Neural progenitor cell (in vitro differentiated cells): ENCODE data around the gene PSMD3. TPM values are rescaled to one million over a fixed set of nuclear protein-coding genes. Genes with fewer than 3 reads are reported as not detected.
"Not testable (repeated sequence)": the region's sequence is repeated elsewhere in the genome, so short reads cannot be mapped to it uniquely, and the experiment has no call there.

Experiments
- DNase-seq: peaks from one replicate; pipeline ENCODE4 v3.0.0-alpha.2; 2016; ENCODE audit warnings: low spot score
- H2AFZ ChIP-seq: fragments of 200-600 bp; sonication (generic); replicated peaks from 2 replicates; pipeline ENCODE4 v1.6.1; 2016; ENCODE audit warnings: antibody characterized with exemption
- H3F3A ChIP-seq: fragments of 200-600 bp; sonication (generic); 2 replicates; pipeline ENCODE4 v1.6.1; 2016; ENCODE audit warnings: antibody characterized with exemption, low read depth
- H3K27ac ChIP-seq: fragments of 200-600 bp; sonication (generic); 2 replicates; pipeline ENCODE4 v1.5.1; 2016; ENCODE audit warnings: mild to moderate bottlenecking
- H3K27me3 ChIP-seq: fragments of 200-600 bp; sonication (generic); 2 replicates; pipeline ENCODE4 v1.6.1; 2016; ENCODE audit warnings: mild to moderate bottlenecking, moderate library complexity
- H3K36me3 ChIP-seq: fragments of 200-600 bp; sonication (generic); 2 replicates; pipeline ENCODE4 v1.5.1; 2016
- H3K4me1 ChIP-seq: fragments of 200-600 bp; sonication (generic); 2 replicates; pipeline ENCODE4 v1.6.1; 2016; ENCODE audit warnings: mixed run types
- H3K4me2 ChIP-seq: fragments of 200-600 bp; sonication (generic); 2 replicates; pipeline ENCODE4 v1.6.1; 2016
- H3K4me3 ChIP-seq: fragments of 200-600 bp; sonication (generic); 2 replicates; pipeline ENCODE4 v1.5.1; 2016
- H3K79me2 ChIP-seq: fragments of 200-600 bp; sonication (generic); 2 replicates; pipeline ENCODE4 v1.6.1; 2016; ENCODE audit warnings: low read depth
- H3K9ac ChIP-seq: fragments of 200-600 bp; sonication (generic); 2 replicates; pipeline ENCODE4 v1.6.1; 2016
- H3K9me3 ChIP-seq: fragments of 200-600 bp; sonication (generic); 2 replicates; pipeline ENCODE4 v1.5.1; 2016; ENCODE audit warnings: low read depth
- H4K20me1 ChIP-seq: fragments of 200-600 bp; sonication (generic); 2 replicates; pipeline ENCODE4 v1.6.1; 2016; ENCODE audit warnings: low read depth
- H3K27ac Mint-ChIP-seq: 3 replicates; pipeline ENCODE4 v1.8.0; 2021; ENCODE audit warnings: mixed read lengths
- H3K27me3 Mint-ChIP-seq: 2 replicates; pipeline ENCODE4 v1.8.0; 2022; ENCODE audit warnings: low read depth, mild to moderate bottlenecking, inconsistent platforms, moderate library complexity, mixed read lengths; ENCODE audit not compliant: insufficient read depth
- H3K36me3 Mint-ChIP-seq: 3 replicates; pipeline ENCODE4 v1.8.0; 2021; ENCODE audit warnings: mixed read lengths
- H3K4me1 Mint-ChIP-seq: 3 replicates; pipeline ENCODE4 v1.8.0; 2021; ENCODE audit warnings: mixed read lengths
- H3K4me3 Mint-ChIP-seq: 3 replicates; pipeline ENCODE4 v1.8.0; 2021; ENCODE audit warnings: mild to moderate bottlenecking, moderate library complexity, mixed read lengths
- H3K9me3 Mint-ChIP-seq: 3 replicates; pipeline ENCODE4 v1.8.0; 2020; ENCODE audit warnings: mixed read lengths
- EZH2 ChIP-seq: fragments of 200-600 bp; sonication (generic); IDR thresholded peaks from 2 replicates; pipeline ENCODE4 v1.6.1; 2017; ENCODE audit warnings: antibody characterized with exemption, mild to moderate bottlenecking, moderate library complexity
- EZH2phosphoT487 ChIP-seq: fragments of 200-600 bp; sonication (generic); IDR thresholded peaks from 2 replicates; pipeline ENCODE4 v1.6.1; 2017; ENCODE audit warnings: antibody characterized with exemption
- total RNA-seq: library from RNA; depleted of rRNA; stranded (reverse); fragments of >200 nt; gene quantifications from 2 replicates; pipeline ENCODE4 v1.2.3, GENCODE V29; 2015; ENCODE audit warnings: low replicate concordance
- TF ChIP-seq, protein P1 (sequence below): fragments of 200-600 bp; sonication (generic); IDR thresholded peaks from 2 replicates; pipeline ENCODE4 v1.5.1; 2017; ENCODE audit warnings: antibody characterized with exemption, mild to moderate bottlenecking

PSMD3 gene
- total RNA-seq, 1 donor from 2014 or later, result 71.6 TPM

DNA sequence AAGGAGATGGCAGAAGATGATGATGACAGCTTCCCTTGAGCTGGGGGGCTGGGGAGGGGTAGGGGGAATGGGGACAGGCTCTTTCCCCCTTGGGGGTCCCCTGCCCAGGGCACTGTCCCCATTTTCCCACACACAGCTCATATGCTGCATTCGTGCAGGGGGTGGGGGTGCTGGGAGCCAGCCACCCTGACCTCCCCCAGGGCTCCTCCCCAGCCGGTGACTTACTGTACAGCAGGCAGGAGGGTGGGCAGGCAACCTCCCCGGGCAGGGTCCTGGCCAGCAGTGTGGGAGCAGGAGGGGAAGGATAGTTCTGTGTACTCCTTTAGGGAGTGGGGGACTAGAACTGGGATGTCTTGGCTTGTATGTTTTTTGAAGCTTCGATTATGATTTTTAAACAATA, 16.9 kb downstream of the PSMD3 start:
- H2AFZ ChIP-seq, result no peak overlapping the region
- no peaks in the 10 kb centered on the region for H4K20me1 ChIP-seq
- Mint-ChIP-seq H3K9me3 (no peaks in the 10 kb centered on the region), H3K27me3 (no peaks in the 10 kb centered on the region), H3K4me3 (no peak overlapping the region), H3K4me1 (no peaks in the 10 kb centered on the region), H3K27ac (no peak overlapping the region), H3K36me3 (peaks cover 21% of the 10 kb centered on the region)
- H3K4me3 ChIP-seq, result no peak overlapping the region
- DNase-seq, result no peak
- TF ChIP-seq, protein P1, sequence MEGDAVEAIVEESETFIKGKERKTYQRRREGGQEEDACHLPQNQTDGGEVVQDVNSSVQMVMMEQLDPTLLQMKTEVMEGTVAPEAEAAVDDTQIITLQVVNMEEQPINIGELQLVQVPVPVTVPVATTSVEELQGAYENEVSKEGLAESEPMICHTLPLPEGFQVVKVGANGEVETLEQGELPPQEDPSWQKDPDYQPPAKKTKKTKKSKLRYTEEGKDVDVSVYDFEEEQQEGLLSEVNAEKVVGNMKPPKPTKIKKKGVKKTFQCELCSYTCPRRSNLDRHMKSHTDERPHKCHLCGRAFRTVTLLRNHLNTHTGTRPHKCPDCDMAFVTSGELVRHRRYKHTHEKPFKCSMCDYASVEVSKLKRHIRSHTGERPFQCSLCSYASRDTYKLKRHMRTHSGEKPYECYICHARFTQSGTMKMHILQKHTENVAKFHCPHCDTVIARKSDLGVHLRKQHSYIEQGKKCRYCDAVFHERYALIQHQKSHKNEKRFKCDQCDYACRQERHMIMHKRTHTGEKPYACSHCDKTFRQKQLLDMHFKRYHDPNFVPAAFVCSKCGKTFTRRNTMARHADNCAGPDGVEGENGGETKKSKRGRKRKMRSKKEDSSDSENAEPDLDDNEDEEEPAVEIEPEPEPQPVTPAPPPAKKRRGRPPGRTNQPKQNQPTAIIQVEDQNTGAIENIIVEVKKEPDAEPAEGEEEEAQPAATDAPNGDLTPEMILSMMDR, result no peak
- no peak for TF ChIP-seq EZH2phosphoT487
- no peak for TF ChIP-seq EZH2
- no peaks in the 10 kb centered on the region for H3K9me3 ChIP-seq
- no peaks in the 10 kb centered on the region for H3K4me1 ChIP-seq
- no peak overlapping the region for H3K27ac ChIP-seq
- H3F3A ChIP-seq, result peaks cover 11% of the 10 kb centered on the region
- no peak overlapping the region for H3K4me2 ChIP-seq
- no peaks in the 10 kb centered on the region for H3K27me3 ChIP-seq
- H3K79me2 ChIP-seq, result no peaks in the 10 kb centered on the region
- H3K36me3 ChIP-seq, result no peaks in the 10 kb centered on the region
- no peak overlapping the region for H3K9ac ChIP-seq

DNA sequence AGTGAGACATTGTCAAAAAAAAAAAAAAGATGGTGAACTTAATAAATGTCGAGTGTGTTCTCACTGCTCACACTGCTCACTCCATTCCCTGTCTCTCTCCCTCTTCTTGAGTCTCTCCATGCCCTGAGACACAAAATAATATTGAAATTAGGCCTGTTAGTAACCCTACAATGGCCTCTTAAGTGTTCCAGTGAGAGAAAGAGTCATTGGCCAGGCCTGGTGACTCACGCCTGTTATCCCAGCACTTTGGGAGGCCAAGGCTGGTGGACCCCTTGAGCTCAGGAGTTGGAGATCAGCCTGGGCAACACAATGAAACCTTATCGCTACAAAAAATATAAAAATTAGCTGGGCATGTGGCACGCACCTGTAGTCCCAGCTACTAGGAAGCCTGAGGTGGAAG, 18.5 kb downstream of the PSMD3 start:
- Histone ChIP-seq H2AFZ (no peak overlapping the region), H3K79me2 (no peaks in the 10 kb centered on the region), H3K36me3 (no peaks in the 10 kb centered on the region), H3K9ac (no peak overlapping the region), H4K20me1 (no peaks in the 10 kb centered on the region), H3K4me1 (no peaks in the 10 kb centered on the region), H3K9me3 (no peaks in the 10 kb centered on the region), H3F3A (peaks cover 11% of the 10 kb centered on the region), H3K27ac (no peak overlapping the region), H3K27me3 (no peaks in the 10 kb centered on the region), H3K4me3 (no peak overlapping the region), H3K4me2 (no peak overlapping the region)
- no peak overlapping the region for H3K4me3 Mint-ChIP-seq
- TF ChIP-seq, protein P1, result no peak
- TF ChIP-seq EZH2phosphoT487 (no peak), EZH2 (no peak)
- H3K4me1 Mint-ChIP-seq, result no peaks in the 10 kb centered on the region
- peaks cover 18% of the 10 kb centered on the region for H3K36me3 Mint-ChIP-seq
- DNase-seq, result no peak
- no peaks in the 10 kb centered on the region for H3K9me3 Mint-ChIP-seq
- peaks cover under 1% of the 10 kb centered on the region for H3K27me3 Mint-ChIP-seq
- no peak overlapping the region for H3K27ac Mint-ChIP-seq

DNA sequence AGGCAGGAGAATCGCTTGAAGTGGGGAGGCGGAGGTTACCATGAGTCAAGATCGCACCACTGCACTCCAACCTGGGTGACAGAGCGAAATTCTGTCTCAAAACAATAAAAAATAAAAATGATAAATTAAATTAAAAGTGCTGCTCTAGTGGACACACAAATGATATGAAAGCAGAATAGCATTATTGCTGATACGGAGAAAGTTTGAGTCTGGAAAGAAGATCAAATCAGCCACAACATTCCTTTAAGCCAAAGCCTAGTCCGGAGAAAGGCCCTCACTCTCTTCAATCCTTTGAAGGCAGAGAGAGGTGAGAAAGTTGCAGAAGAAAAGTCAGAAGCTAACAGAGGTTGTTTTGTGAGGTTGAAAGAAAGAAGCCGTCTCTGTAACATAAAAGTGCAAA, 19.6 kb downstream of the PSMD3 start:
- no peaks in the 10 kb centered on the region for H3K4me1 Mint-ChIP-seq
- no peaks in the 10 kb centered on the region for H3K9me3 Mint-ChIP-seq
- no peak overlapping the region for H3K27ac Mint-ChIP-seq
- TF ChIP-seq EZH2, result no peak
- TF ChIP-seq EZH2phosphoT487, result no peak
- TF ChIP-seq, protein P1, result no peak
- H4K20me1 ChIP-seq, result no peaks in the 10 kb centered on the region
- peak overlapping the region; percentile 29 for H3K27ac ChIP-seq
- no peaks in the 10 kb centered on the region for H3K4me1 ChIP-seq
- no peak overlapping the region for H3K4me2 ChIP-seq
- no peak for DNase-seq
- no peaks in the 10 kb centered on the region for H3K79me2 ChIP-seq
- no peak overlapping the region for H3K4me3 Mint-ChIP-seq
- H3K27me3 Mint-ChIP-seq, result peaks cover 2% of the 10 kb centered on the region
- H3K27me3 ChIP-seq, result no peaks in the 10 kb centered on the region
- H2AFZ ChIP-seq, result no peak overlapping the region
- no peaks in the 10 kb centered on the region for H3K9me3 ChIP-seq
- no peak overlapping the region for H3K9ac ChIP-seq
- H3F3A ChIP-seq, result peaks cover 11% of the 10 kb centered on the region
- H3K36me3 ChIP-seq, result no peaks in the 10 kb centered on the region
- H3K36me3 Mint-ChIP-seq, result peaks cover 13% of the 10 kb centered on the region
- no peak overlapping the region for H3K4me3 ChIP-seq

DNA sequence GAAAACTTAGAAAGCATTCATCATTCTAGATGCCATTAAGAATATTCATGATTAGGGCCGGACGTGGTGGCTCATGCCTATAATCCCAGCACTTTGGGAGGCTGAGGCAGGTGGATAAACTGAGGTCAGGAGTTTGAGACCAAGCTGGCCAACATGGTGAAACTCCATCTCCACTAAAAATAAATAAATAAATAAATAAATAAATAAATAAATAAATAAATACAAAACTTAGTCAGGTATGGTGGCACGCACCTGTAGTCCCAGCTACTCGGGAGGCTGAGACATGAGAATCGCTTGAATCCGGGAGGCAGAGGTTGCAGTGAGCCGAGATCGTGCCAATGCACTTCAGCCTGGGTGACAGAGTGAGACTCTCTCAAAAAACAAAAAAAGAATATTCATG, 20.7 kb downstream of the PSMD3 start:
- H4K20me1 ChIP-seq, H3K27me3 Mint-ChIP-seq, H3K9me3 ChIP-seq, H3K27ac Mint-ChIP-seq, H3K9me3 Mint-ChIP-seq, H3K4me2 ChIP-seq, H3K36me3 ChIP-seq, H3K79me2 ChIP-seq, H3K4me1 Mint-ChIP-seq, H3K9ac ChIP-seq, H3K4me3 ChIP-seq, H3K27ac ChIP-seq, H3K4me1 ChIP-seq, H3K36me3 Mint-ChIP-seq, H3K27me3 ChIP-seq, H3K4me3 Mint-ChIP-seq, H2AFZ ChIP-seq, DNase-seq: not testable (repeated sequence)
- peaks cover 11% of the 10 kb centered on the region for H3F3A ChIP-seq
